Retina (tissue), 1 donor: ENCODE results near the gene CKS1B.
A peak's percentile ranks its signal among the peaks of the same experiment; 100 is the strongest.
"Not testable (repeated sequence)": the region's sequence is repeated elsewhere in the genome, so short reads cannot be mapped to it uniquely, and the experiment has no call there.

Source experiments
- DNase-seq: peaks from one replicate; pipeline ENCODE4 v3.0.0-alpha.2; 2016

The CKS1B gene

GRCh38 chr1:154966111-154966510 is 8.4 kb upstream of the CKS1B start:
- DNase-seq, result no peak

GRCh38 chr1:154967331-154967950 is 7.0 kb upstream of the CKS1B start:
- no peak for DNase-seq

GRCh38 chr1:154968731-154969130 is 5.8 kb upstream of the CKS1B start:
- DNase-seq, result peak; percentile 53

GRCh38 chr1:154969246-154969645 is 5.2 kb upstream of the CKS1B start:
- DNase-seq, result no peak

GRCh38 chr1:154969860-154970452 is 4.5 kb upstream of the CKS1B start:
- no peak for DNase-seq

- DNase-seq, result peak; percentile 84
Observed at GRCh38 chr1:154970631-154971340, 3.7 kb upstream of the CKS1B start, which contains the start of gene SHC1. TSS of gene SHC1 (minus strand) at chr1:154970747. CDS start at chr1:154970526, 221 bp downstream.

- no peak for DNase-seq
Observed at GRCh38 chr1:154971341-154971998, 3.0 kb upstream of the CKS1B start.

- no peak for DNase-seq
Observed at GRCh38 chr1:154972213-154972516, 2.3 kb upstream of the CKS1B start.

GRCh38 chr1:154972517-154973343 is 1.8 kb upstream of the CKS1B start:
- no peak for DNase-seq

- peak; percentile 91 for DNase-seq
Observed at GRCh38 chr1:154973344-154974101, 958 bp upstream of the CKS1B start.

- no peak for DNase-seq
Observed at GRCh38 chr1:154974808-154975408, 427 bp downstream of the CKS1B start.

- DNase-seq, result no peak
Observed at GRCh38 chr1:154975409-154976059, 1.1 kb downstream of the CKS1B start.

- DNase-seq, result not testable (repeated sequence)
Observed at GRCh38 chr1:154977762-154978161, 3.3 kb downstream of the CKS1B start.

- DNase-seq, result no peak
Observed at GRCh38 chr1:154978360-154978759, 3.9 kb downstream of the CKS1B start.

- DNase-seq, result no peak
Observed at GRCh38 chr1:154982341-154982740, 7.9 kb downstream of the CKS1B start.

- peak; percentile 96 for DNase-seq
Observed at GRCh38 chr1:154982897-154983648, 8.6 kb downstream of the CKS1B start, which contains the start of gene FLAD1. TSS of gene FLAD1 (plus strand) at chr1:154983344. CDS start at chr1:154983695, 351 bp downstream.

- no peak for DNase-seq
Observed at GRCh38 chr1:154983776-154984466, 9.4 kb downstream of the CKS1B start.

- not testable (repeated sequence) for DNase-seq
Observed at GRCh38 chr1:154986736-154987135, 12.3 kb downstream of the CKS1B start.

GRCh38 chr1:154987326-154987725 is 12.8 kb downstream of the CKS1B start:
- DNase-seq, result no peak
